Ectodermal cell (in vitro differentiated cells): ENCODE data around the gene NR3C2.

ENCODE experiments used
- H3K27ac ChIP-seq: 2 replicates; pipeline ENCODE4 v1.7.0; 2013; ENCODE audit warnings: mild to moderate bottlenecking, low read depth, low read length; ENCODE audit not compliant: insufficient read depth, poor library complexity, severe bottlenecking
- H3K27me3 ChIP-seq: 2 replicates; pipeline ENCODE4 v1.7.0; 2013; ENCODE audit warnings: mild to moderate bottlenecking, low read length; ENCODE audit not compliant: insufficient read depth, control insufficient read depth, poor library complexity, severe bottlenecking
- H3K36me3 ChIP-seq: one replicate; pipeline ENCODE4 v1.7.0; 2013; ENCODE audit warnings: low read length; ENCODE audit not compliant: control insufficient read depth, insufficient read depth
- H3K4me1 ChIP-seq: one replicate; pipeline ENCODE4 v1.7.0; 2013; ENCODE audit warnings: low read length; ENCODE audit not compliant: control insufficient read depth, insufficient read depth
- H3K4me3 ChIP-seq: 2 replicates; pipeline ENCODE4 v1.7.0; 2013; ENCODE audit warnings: low read depth, low read length, control low read depth; ENCODE audit not compliant: insufficient read depth
- H3K9me3 ChIP-seq: 2 replicates; pipeline ENCODE4 v1.7.0; 2013; ENCODE audit warnings: mild to moderate bottlenecking, low read length, moderate library complexity; ENCODE audit not compliant: control insufficient read depth
- WGBS, 2 experiments: methylation state at CpG; one replicate each; pipeline ENCODE4 v1.1.7; 2013; ENCODE audit warnings: missing lambda C conversion rate in 2 of 2; 5-methylcytosine and 5-hydroxymethylcytosine counted together

NR3C2 gene

DNA sequence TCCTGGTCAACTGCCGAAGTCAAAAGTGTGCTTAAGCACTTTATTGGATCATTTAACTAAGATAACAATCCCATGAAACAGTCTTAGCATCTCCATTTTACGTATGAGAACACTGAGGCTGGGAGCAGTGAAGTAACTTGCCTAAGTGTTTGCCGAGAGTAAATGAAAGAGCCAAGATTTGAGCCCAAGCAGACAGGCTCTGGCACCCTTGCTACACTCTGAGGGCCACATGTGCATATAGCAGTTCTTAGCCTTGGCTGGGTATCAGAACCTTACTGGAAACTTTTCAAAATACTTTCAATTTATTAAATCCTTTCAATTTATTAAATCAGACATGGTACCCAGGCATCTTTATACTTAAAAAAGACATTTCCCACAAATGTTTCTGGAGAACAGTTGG is 225.9 kb downstream of the NR3C2 start:
- Histone ChIP-seq H3K27ac (no peak overlapping the region), H3K36me3 (no peaks in the 10 kb centered on the region), H3K4me1 (no peaks in the 10 kb centered on the region), H3K9me3 (no peaks in the 10 kb centered on the region), H3K4me3 (no peak overlapping the region), H3K27me3 (no peaks in the 10 kb centered on the region)
- WGBS, 2 experiments: 97 to 98% methylated on average over 3 of the region's 3 CpGs

DNA sequence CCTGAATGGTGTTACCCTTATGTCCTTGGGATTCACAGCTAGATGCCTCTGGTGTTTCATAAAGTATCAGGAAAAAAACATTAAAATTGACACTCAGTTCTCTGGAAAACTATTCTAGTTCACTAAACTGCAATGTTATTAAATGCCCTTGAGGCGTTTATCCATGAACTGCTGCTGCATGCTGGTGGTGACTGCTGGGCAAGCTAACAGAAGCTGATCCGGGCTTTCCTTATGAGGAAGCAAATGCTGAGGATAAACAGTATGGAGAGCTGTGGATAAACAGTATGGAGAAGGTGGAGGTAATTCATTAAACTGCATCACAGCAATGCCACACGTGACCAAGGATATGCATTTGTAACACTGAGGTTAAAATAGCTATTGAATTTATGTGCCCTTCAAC is 227.0 kb downstream of the NR3C2 start:
- 95% methylated on average over 3 of the region's 3 CpGs for WGBS, 2 experiments
- H3K4me3 ChIP-seq: no peak overlapping the region
- H3K9me3 ChIP-seq: no peaks in the 10 kb centered on the region
- H3K27ac ChIP-seq: no peak overlapping the region
- no peaks in the 10 kb centered on the region for H3K27me3 ChIP-seq
- H3K36me3 ChIP-seq: no peaks in the 10 kb centered on the region
- H3K4me1 ChIP-seq: no peaks in the 10 kb centered on the region

DNA sequence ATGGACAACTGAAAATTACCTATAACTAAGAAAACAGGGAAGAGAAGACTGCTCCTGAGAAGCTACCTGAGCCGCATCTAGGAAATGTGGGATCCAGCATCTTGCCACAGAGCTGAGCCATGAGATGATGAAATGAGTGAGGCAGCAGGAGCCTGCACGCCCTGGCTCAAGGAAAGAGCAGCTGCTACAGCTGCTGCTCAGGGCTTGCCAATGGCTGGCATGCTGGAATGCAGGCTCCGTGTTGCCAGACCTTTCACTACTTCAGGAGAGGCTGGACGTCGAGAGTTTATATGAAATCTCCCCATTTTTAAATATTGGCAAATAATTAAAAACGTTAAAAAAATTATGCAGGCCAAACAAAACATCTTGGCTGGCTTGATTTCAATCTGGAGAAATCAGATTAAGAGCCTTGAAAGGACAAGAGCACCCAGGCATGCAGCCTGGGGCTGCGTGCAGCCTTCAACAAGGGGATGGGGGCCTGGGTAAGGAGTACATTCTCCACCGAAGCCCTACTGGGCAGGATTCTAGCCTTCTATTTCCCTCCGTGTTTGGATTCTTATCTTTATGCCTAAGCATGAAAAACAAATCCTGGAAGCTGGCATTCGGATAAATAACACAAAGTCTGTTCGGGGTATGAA is 227.6 kb downstream of the NR3C2 start:
- no peaks in the 10 kb centered on the region for H3K36me3 ChIP-seq
- no peak overlapping the region for H3K27ac ChIP-seq
- 84 to 88% methylated on average over 11 of the region's 11 CpGs for WGBS, 2 experiments
- no peaks in the 10 kb centered on the region for H3K9me3 ChIP-seq
- H3K4me3 ChIP-seq: no peak overlapping the region
- no peaks in the 10 kb centered on the region for H3K27me3 ChIP-seq
- no peaks in the 10 kb centered on the region for H3K4me1 ChIP-seq

DNA sequence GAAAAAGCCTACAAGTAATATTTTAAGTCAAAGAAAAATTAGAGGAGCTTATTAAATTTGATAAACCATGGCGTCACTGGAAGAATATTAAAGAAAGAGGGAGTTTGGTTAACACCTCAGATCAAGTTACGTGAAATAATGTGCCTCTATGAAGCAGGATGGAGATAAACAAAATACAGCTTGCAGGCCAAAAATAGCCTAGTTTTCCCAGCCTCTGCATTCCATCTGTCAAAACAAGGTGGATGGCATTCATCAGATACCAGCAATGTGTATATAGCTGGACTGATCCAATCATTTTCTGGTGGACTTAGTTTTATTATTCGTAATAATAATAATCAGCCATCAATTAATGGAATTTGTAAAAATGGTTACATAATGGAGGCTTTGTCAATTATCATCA is 230.7 kb downstream of the NR3C2 start:
- 48% methylated on average over 2 of the region's 3 CpGs for WGBS, 2 experiments
- Histone ChIP-seq H3K36me3 (no peaks in the 10 kb centered on the region), H3K4me3 (no peak overlapping the region), H3K27me3 (no peaks in the 10 kb centered on the region), H3K9me3 (no peaks in the 10 kb centered on the region), H3K4me1 (no peaks in the 10 kb centered on the region), H3K27ac (no peak overlapping the region)

DNA sequence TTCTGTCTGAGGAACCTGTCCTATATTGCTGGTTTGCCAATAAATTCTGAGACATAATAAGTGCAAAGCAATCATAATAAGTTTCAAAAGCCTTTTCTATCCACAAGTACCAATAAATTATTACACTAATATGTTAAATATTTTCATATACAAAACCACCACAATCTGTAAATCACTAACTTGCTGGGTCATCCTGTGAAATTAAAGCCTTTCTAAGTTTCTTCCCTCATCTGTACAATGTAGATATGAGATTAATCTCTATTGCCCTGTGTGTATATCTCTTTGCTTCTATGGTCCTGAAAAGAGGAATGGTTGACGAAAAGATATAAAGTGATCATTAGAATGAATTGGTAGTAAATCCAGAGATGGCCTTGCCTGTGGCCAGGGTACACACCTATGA is 231.6 kb downstream of the NR3C2 start:
- Histone ChIP-seq H3K27me3 (no peaks in the 10 kb centered on the region), H3K4me1 (no peaks in the 10 kb centered on the region), H3K36me3 (no peaks in the 10 kb centered on the region), H3K27ac (no peak overlapping the region), H3K9me3 (no peaks in the 10 kb centered on the region), H3K4me3 (no peak overlapping the region)
- WGBS, 2 experiments: 89 to 90% methylated on average over 1 of the region's 1 CpG

DNA sequence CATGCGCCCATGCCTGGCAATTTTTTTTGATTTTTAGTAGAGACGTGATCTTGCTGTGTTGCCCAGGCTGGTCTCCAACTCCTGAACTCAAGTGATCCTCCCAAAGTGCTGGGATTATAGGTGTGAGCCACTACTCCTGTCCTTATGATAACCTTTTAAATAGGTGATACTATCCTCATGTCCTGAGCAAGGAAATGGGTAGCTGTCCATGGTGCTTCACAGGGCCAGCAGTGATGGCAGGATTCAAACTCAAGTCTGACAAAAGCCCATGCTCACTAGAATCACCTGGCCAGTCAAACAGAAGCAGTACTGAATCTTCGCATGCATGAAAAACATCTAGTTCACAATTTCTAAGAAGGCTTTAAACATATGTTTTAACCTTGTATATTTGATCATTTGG is 235.1 kb downstream of the NR3C2 start:
- Histone ChIP-seq H3K4me3 (no peak overlapping the region), H3K27ac (no peak overlapping the region), H3K27me3 (no peaks in the 10 kb centered on the region), H3K4me1 (peaks cover 12% of the 10 kb centered on the region), H3K36me3 (no peaks in the 10 kb centered on the region), H3K9me3 (no peaks in the 10 kb centered on the region)
- WGBS, 2 experiments: 81 to 96% methylated on average over 3 of the region's 3 CpGs

DNA sequence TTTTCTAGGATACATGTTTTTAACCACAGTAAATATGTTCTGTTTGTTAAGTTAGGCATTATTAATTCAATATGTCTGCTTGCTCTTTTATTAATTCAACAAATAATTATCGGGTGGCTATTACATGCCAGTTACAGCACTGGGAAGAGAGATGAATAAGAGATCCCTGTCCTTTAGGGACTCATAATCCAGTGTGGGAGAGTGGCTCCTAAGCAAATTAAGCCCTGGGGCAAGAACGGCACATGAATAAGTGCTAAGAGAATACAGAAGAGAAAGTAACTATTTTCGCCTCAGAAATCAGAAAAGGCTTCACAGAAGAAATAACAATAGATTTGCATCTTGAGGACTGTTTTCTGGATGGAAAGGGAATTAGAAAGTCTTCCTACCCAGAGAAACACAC is 236.7 kb downstream of the NR3C2 start:
- 87 to 88% methylated on average over 3 of the region's 3 CpGs for WGBS, 2 experiments
- H3K36me3 ChIP-seq: no peaks in the 10 kb centered on the region
- no peak overlapping the region for H3K4me3 ChIP-seq
- no peaks in the 10 kb centered on the region for H3K27me3 ChIP-seq
- H3K27ac ChIP-seq: no peak overlapping the region
- H3K9me3 ChIP-seq: no peaks in the 10 kb centered on the region
- H3K4me1 ChIP-seq: peaks cover 17% of the 10 kb centered on the region

DNA sequence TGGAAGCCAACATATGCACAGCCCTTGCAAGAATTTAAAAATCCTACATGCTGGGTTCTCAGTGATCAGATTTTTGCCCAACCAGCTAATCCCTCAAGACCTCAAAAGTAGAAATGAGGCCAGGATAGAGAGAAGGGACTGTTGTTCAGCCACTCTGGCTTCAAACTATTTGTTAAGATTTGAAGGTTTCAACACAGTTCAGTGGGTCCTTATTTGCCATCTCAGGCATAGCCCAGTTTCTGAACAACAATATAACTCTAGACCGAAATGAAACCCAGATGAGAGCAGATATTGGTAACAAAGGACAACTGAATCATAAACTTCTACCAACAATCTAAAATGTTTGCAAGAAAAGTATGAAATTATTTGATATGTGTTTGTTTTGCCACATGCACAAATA is 237.3 kb downstream of the NR3C2 start:
- Histone ChIP-seq H3K27ac (no peak overlapping the region), H3K27me3 (no peaks in the 10 kb centered on the region), H3K9me3 (no peaks in the 10 kb centered on the region), H3K4me1 (peaks cover 17% of the 10 kb centered on the region), H3K4me3 (no peak overlapping the region), H3K36me3 (no peaks in the 10 kb centered on the region)
- WGBS, 2 experiments: 80% methylated on average over 1 of the region's 1 CpG; no CpG with 5 or more reads in 1 of the 2 experiments

DNA sequence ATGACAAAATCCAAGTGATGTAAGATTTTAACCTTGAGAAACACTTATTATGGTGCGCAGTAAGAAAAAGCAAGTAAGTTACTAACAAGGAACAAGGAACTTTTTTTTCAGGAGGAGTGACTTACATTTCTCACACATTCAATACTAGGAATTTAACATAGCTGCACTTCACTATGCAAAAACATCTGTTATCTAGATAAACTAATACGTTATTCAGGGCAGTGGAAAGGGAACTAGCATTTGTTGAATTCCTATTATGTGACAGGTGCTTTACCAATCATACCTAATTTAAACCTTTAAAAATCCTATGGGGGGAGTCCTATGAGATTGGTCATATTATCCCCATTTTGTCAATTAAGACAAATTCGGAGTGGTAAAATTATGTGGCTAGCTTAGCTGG is 238.0 kb downstream of the NR3C2 start:
- Histone ChIP-seq H3K4me3 (no peak overlapping the region), H3K27me3 (no peaks in the 10 kb centered on the region), H3K4me1 (peaks cover 17% of the 10 kb centered on the region), H3K27ac (no peak overlapping the region), H3K9me3 (no peaks in the 10 kb centered on the region), H3K36me3 (no peaks in the 10 kb centered on the region)
- whole genome bisulfite sequencing, 2 experiments: 83 to 97% methylated on average over 1 to 3 of the region's 3 CpGs

DNA sequence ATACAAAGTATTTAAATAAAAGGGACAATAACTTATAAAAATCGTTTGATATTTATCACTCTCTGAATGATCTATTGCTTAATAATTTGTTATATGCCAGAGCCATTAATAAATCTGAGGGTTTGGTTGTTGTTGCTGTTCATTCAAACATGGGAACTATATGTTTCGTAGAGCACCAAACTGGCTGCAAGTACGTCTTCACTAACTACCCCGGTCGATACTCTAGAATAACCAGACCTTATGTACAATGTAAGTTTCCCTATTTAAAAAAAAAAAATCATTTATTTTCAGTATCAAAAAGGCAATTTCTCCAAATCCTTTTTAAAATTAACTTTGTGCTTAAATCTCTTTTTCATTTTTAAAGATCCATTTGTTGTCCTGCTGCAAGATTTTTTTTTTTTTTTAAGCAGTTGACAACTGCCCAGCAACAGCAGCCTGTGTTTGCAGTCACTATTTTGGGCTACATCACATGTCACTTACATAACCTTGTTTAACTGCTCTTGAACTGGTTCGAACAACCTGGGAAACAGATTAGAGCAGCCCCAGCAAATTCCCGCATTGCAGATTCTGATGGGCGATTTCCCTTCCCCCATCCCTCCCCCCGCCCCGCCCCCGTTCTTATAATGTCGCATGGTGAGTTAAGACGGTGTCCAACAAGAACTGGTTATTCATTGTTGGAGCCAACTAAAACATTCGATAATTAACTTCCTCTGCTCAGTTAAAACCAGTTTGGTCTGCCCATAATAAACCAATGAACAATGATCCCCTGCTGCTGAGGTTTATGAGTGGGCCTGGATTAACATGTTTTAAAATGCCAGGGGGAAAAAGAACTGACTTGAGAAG is 238.9 kb downstream of the NR3C2 start:
- no peak overlapping the region for H3K4me3 ChIP-seq
- H3K36me3 ChIP-seq: no peaks in the 10 kb centered on the region
- WGBS, 2 experiments: 51 to 66% methylated on average over 9 to 13 of the region's 14 CpGs
- no peak overlapping the region for H3K27ac ChIP-seq
- H3K9me3 ChIP-seq: no peaks in the 10 kb centered on the region
- H3K4me1 ChIP-seq: peaks cover 17% of the 10 kb centered on the region
- H3K27me3 ChIP-seq: no peaks in the 10 kb centered on the region
